Kidney tubule cell (primary cell): ENCODE results near the gene DNAJC7.

ENCODE experiments used
- DNase-seq: peaks from one replicate; pipeline ENCODE4 v3.0.0-alpha.2; 2018; ENCODE audit warnings: low spot score

DNAJC7 gene

GRCh38 chr17:42010898-42011516 lies 6.2 kb downstream of the DNAJC7 start:
- peak; percentile 26 for DNase-seq

GRCh38 chr17:42010266-42010680 lies 7.0 kb downstream of the DNAJC7 start:
- peak; percentile 46 for DNase-seq

- no peak for DNase-seq
These were observed 8.1 kb downstream of the DNAJC7 start for GRCh38 chr17:42009170-42009569.

- DNase-seq: no peak
These were observed 12.1 kb downstream of the DNAJC7 start for GRCh38 chr17:42005166-42005565.

DNA sequence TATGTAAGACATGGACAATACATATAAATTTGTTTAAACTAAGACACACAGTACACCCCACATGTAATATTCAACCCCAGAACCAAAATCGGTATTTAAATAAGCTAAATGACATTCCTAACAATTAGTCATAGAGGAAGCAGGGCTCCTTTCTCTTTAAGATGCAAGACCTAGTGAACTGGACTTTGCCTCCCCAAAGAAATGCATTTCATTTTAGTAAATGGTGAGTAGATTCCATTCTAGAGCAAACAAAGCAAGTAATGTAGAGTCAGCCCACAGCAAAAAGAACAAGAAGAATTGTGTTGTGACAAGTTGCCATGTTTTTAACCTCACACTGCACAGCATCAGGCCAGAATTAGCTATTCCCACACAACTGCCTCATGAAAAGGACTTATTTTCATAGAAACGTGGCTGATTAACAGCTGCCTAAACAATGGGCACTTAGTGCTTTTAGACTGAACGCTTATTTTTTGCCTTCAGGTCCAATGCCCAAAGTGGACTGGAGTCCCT lies 14.4 kb downstream of the DNAJC7 start:
- peak; percentile 67 for DNase-seq

DNA sequence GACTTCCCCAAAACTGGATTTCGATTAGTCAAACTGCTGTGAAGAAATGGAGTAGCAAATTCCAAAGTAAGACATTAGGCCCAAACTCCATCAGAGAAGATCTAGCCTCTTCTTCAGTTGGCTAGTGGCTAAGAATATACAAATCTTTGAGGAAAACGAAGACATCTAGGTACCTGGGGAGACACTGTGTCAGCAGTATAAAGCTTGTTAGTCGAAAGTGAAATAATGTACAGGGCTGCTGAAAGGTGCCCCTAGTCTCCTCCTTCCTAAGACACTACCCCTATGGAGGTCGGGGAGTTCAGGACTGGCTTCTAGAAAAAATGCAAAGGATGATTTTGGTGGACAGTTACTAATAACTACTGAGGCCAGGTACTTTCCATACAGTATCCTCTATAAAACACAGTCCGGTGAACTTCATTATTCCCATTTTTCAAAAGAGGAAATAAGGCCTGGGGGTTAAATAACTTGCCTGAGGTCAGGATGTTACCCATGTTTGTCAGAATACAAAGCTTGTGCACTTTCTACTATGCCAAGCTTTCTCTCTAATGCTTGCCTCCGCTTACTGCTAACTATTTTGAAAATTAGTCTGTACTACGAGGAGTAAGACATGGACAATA lies 15.0 kb downstream of the DNAJC7 start:
- no peak for DNase-seq

DNA sequence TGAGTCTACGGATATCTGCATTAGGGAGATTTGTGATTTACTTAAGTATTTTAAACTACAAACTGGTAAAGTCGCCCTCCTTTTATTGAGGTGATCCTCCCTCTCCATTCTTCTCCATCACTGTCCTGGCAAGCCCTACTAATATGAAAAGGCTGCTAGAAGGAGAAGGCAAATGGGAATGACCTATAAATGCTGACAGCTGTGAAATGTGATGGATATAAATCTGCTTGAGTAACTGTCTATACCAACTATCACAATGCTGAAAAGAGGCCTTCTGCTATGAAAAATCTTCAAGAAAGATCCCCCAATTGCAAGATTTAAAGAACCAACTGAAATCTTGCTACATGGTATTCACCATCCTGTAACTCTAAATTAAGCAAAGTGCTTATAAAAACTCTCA lies 15.5 kb downstream of the DNAJC7 start:
- no peak for DNase-seq

DNA sequence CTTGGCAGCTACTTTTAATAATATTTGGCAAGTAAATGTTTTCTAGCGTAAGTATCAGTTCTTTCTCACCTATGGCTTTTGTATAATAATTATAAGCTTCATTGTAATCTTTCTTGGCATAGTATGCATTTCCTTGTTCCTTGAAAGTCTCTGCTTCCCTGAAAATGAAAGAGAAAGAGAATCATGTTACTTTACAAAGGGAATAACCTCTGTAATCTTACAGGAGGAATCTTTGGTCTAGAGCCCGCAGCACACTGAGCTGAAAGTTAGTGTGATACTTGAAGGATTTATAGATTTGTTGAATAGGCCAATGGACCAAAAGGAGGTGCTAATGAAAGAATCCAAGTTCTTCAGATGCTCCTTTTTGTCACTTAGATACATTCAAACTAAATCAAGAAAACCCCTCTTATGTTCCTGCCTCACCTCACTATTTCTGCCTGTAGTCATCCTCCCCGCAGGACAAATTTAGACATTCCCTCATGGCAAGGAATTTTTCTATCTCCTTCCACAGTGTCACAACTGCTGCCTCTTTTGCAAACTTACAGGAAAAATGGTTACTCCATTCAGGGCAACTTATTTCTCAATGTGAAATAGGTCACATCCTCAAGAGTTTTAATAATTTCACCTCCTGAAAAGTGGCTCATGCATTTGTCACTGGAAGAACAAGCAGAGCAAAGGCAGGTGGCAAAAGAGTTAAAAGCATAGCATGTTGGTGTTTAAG lies 16.7 kb downstream of the DNAJC7 start:
- no peak for DNase-seq

DNA sequence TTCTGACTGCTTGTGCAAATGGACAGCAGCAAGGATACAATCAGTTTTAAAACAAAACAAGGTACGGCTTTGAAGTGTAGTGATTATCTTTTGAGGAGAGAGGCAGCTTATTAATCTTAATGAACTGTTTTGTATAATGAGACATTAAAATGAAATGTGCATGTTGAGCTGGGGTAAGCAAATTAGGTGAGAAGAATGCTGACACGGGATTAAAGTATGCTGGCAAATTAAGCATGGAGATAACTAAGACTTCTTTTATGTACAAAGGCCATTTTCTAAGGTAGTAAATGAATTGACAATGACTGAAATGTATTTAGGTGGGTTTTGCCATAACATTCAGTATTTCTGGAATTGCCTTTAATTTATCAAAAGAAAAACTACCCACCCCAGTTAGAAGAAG lies 18.7 kb downstream of the DNAJC7 start:
- DNase-seq: no peak

- DNase-seq: no peak
These were observed 20.4 kb downstream of the DNAJC7 start for GRCh38 chr17:41996855-41997164.

- DNase-seq: no peak
These were observed 24.7 kb downstream of the DNAJC7 start for GRCh38 chr17:41992576-41992975.

GRCh38 chr17:41989702-41990419 lies 27.4 kb downstream of the DNAJC7 start:
- DNase-seq: no peak

GRCh38 chr17:41988418-41988817 lies 28.8 kb downstream of the DNAJC7 start:
- DNase-seq: no peak

DNA sequence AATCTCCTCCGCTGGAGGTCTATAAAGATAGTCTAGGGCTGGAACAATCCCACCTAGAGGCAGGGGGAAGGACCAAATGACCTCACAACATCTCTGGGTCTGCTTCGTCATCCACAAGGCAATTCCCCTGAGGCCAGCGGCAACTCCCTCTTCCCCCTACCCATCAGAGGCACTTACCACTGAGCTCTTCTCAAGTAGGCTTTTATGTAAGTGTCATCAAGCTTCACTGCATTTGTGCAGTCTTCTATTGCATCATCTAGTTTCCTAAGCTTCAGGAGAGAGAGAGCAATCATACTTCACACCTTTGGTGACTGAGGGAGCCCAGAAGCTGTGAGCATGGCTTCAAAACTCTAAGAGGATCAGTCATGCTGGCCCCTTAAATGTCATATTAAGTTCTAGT lies 29.6 kb downstream of the DNAJC7 start:
- DNase-seq: no peak

GRCh38 chr17:41986634-41987033 lies 30.6 kb downstream of the DNAJC7 start:
- no peak for DNase-seq

- DNase-seq: no peak
These were observed 31.3 kb downstream of the DNAJC7 start for GRCh38 chr17:41985919-41986318.

DNA sequence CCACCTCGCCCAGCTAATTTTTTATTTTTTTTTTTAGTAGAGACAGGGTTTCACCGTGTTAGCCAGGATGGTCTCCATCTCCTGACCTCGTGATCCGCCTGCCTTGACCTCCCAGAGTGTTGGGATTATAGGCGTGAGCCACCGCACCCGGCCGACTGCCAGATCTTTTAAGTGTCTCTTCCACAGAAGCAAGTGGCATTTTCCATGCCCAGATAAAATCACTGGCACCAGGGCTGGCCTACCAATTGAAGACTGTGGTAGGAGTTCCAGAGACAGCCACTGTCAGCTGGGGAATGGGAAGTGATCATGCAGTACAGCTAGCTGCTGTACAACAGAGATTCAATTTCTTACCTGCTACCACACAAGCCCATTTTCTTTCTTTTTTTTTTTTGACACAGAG lies 32.8 kb downstream of the DNAJC7 start:
- DNase-seq: no peak

DNA sequence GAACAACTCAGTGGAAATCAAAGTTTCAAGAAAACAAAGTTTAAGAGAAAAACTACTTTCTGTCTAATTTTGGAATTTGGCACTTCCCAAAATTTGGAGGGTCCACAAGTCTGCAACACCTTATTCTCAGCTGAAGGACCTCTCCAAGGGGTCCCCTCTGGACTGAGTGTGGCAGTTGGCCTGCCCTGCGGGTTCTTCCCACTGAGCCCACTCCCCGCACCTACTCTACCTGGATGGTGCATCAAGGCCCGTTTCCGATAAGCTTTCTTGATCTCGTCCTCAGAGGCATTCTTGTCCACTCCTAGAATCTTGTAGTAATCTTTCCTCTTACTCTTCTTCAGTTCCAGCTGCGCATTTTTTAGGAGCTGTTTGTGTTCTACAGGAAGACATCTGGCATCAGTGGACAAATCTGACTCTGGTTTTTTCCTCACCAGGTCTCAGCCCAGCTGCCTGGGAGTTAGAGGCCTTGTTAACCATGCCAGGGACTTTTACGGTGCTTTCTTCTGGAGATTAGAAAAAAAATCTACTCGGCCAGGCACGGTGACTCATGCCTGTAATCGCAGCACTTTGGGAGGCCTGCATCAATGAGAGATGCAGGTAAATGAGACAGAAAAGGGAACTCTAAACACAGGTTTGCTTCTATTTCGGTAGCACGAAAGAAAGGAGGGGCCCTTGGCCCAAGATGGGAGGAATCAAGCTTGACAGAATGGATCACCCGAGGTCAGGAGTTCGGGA lies 35.0 kb downstream of the DNAJC7 start:
- DNase-seq: peak; percentile 23

GRCh38 chr17:41977991-41978390 lies 39.2 kb downstream of the DNAJC7 start:
- DNase-seq: no peak

DNA sequence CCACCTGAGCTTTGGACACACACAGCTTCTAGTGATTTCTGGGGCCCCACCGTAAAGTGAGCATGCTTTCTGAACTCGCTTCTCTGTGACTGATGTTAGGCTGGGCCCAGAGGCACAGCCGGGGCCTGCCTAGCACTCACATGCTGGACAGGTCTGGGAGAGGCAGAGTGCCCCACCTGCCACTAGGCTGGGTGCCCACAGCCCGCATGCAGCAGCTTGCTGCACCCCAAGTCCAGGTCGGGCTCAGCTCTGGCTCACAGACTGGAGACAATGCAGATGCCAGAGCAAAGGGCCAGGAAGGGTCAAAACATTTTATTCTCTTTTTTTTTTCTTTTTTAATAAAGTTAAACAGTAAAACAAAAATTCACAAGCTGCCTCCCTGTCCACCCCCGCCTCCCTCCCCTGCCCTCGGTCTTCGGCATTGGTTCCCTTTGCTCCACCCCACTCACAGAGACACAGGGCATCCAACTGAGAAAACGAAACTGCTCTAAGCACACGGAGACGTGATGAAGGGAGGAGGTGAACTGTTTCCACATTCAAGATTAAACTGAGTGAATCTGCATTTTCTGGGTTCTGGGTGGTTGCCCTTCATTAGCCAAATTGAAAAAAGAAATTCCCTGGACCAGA lies 41.0 kb downstream of the DNAJC7 start:
- peak; percentile 50 for DNase-seq
